Activated CD8-positive, alpha-beta T cell treated with anti-CD3 and anti-CD28 coated beads for 36 hours (primary cell): ENCODE data around the gene GPR32. TPM values are rescaled to one million over a fixed set of nuclear protein-coding genes. Genes with fewer than 3 reads are reported as not detected.
"Not testable (repeated sequence)": the region's sequence is repeated elsewhere in the genome, so short reads cannot be mapped to it uniquely, and the experiment has no call there.

ENCODE experiments used
- ATAC-seq: fragments of 200-7000 bp; cut with Tn5 transposase; one replicate; pipeline ENCODE4 v1.10.0; 2021; ENCODE audit warnings: mild to moderate bottlenecking, moderate library complexity
- CTCF ChIA-PET: fragments of 350-600 bp; sonication (Branson Sonifier 250); formaldehyde crosslinking; loops from one replicate; lab custom pipeline; 2021; ENCODE audit warnings: antibody characterized with exemption; lab: Charles Lee
- POLR2A ChIA-PET: fragments of 350-600 bp; sonication (Branson Sonifier 250); formaldehyde crosslinking; loops from one replicate; lab custom pipeline; 2021; ENCODE audit warnings: antibody characterized with exemption; lab: Charles Lee
- DNase-seq: peaks from one replicate; pipeline ENCODE4 v3.0.0-alpha.2; 2020
- H3K27ac Mint-ChIP-seq: one replicate; pipeline ENCODE4 v1.8.0; 2021; ENCODE audit warnings: mild to moderate bottlenecking, mixed read lengths
- H3K27me3 Mint-ChIP-seq: one replicate; pipeline ENCODE4 v1.8.0; 2021; ENCODE audit warnings: mixed read lengths
- H3K36me3 Mint-ChIP-seq: one replicate; pipeline ENCODE4 v1.8.0; 2021; ENCODE audit warnings: low read depth, mixed read lengths
- H3K4me1 Mint-ChIP-seq: one replicate; pipeline ENCODE4 v1.8.0; 2021; ENCODE audit warnings: low read depth, mixed read lengths
- H3K4me3 Mint-ChIP-seq: one replicate; pipeline ENCODE4 v1.8.0; 2021; ENCODE audit warnings: mild to moderate bottlenecking, moderate library complexity, mixed read lengths
- H3K9me3 Mint-ChIP-seq: one replicate; pipeline ENCODE4 v1.8.0; 2021; ENCODE audit warnings: mixed read lengths
- intact Hi-C: fragments of 100-400 bp; cut with micrococcal nuclease; formaldehyde crosslinking; loops from one replicate; pipeline ENCODE4 v1.10.0; 2022
- total RNA-seq, 2 experiments: library from RNA; stranded (reverse); gene quantifications; one replicate each; pipeline ENCODE4 v1.2.3, GENCODE V29; 2021
- TF ChIP-seq, protein P1 (sequence below): fragments of 200-600 bp; IDR thresholded peaks from one replicate; pipeline ENCODE4 v1.8.0; 2022; ENCODE audit warnings: antibody characterized with exemption, mild to moderate bottlenecking

GPR32 gene
- total RNA-seq, 2 experiments from 2014 or later = not detected

DNA sequence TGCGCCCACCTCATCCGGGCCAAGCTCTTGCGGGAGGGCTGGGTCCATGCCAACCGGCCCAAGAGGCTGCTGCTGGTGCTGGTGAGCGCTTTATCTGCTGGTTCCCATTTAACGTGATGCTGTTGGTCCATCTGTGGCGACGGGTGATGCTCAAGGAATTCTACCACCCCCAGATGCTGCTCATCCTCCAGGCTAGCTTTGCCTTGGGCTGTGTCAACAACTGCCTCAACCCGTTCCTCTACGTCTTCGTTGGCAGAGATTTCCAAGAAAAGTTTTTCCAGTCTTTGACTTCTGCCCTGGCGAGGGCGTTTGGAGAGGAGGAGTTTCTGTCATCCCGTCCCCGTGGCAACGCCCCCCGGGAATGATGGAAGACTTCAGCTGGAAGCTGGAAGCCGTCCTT is 11.2 kb upstream of the GPR32 start:
- H3K27me3 Mint-ChIP-seq, H3K4me1 Mint-ChIP-seq, POLR2A ChIA-PET, DNase-seq, CTCF ChIA-PET, H3K36me3 Mint-ChIP-seq, H3K9me3 Mint-ChIP-seq, H3K4me3 Mint-ChIP-seq, intact Hi-C loops, H3K27ac Mint-ChIP-seq, ATAC-seq: not testable (repeated sequence)

DNA sequence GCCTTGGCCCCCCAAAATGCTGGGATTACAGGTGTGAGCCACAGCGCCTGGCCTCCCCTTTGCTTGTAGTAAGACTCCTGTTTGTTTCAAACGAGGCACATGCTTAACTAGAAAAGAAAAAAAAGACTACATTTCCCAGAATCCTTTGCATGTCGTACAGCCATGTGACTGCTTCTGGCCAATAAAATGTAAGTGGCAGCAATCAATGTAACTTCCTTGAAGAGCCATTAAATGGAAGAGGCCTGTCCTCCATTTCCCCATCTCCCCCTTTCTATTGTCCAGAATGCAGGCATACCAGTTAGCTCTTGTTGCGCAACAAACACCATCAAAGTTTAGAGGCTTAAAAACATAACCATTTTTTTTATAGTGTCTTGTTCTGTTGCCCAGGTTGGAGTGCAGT is 10.4 kb upstream of the GPR32 start:
- ChIA-PET POLR2A (no interaction called here), CTCF (interaction anchor here (1.8 kb wide), 1 partner anchor 222 kb away, joined by 5 read pairs; no protein-coding TSS in a partner anchor)
- ATAC-seq (peak; percentile 27), DNase-seq (no peak)
- H3K27ac Mint-ChIP-seq = no peak overlapping the region
- peaks cover 3% of the 10 kb centered on the region for H3K9me3 Mint-ChIP-seq
- H3K27me3 Mint-ChIP-seq = peaks cover 8% of the 10 kb centered on the region
- H3K36me3 Mint-ChIP-seq = no peaks in the 10 kb centered on the region
- H3K4me1 Mint-ChIP-seq = no peaks in the 10 kb centered on the region
- intact Hi-C loops = no loop called here
- TF ChIP-seq, protein P1, sequence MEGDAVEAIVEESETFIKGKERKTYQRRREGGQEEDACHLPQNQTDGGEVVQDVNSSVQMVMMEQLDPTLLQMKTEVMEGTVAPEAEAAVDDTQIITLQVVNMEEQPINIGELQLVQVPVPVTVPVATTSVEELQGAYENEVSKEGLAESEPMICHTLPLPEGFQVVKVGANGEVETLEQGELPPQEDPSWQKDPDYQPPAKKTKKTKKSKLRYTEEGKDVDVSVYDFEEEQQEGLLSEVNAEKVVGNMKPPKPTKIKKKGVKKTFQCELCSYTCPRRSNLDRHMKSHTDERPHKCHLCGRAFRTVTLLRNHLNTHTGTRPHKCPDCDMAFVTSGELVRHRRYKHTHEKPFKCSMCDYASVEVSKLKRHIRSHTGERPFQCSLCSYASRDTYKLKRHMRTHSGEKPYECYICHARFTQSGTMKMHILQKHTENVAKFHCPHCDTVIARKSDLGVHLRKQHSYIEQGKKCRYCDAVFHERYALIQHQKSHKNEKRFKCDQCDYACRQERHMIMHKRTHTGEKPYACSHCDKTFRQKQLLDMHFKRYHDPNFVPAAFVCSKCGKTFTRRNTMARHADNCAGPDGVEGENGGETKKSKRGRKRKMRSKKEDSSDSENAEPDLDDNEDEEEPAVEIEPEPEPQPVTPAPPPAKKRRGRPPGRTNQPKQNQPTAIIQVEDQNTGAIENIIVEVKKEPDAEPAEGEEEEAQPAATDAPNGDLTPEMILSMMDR = no peak
- H3K4me3 Mint-ChIP-seq = no peak overlapping the region

DNA sequence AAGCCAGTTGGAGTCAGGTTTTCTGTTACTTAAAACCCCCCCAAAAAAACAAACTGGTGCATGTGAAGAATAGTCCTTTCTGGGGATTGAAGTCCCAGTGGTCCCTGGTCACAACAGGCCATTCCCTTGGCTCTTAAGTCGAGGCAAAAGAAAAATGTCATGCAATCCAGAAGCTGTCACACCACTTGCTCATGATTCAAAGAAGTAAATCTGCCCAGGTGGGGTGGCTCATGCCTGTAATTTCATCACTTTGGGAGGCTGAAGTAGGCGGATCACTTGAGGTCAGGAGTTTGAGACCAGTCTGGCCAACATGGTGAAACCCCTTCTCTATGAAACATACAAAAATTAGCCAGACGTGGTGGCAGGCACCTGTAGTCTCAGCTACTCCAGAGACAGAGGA is 8.8 kb upstream of the GPR32 start:
- DNase-seq, H3K4me3 Mint-ChIP-seq, intact Hi-C loops, H3K9me3 Mint-ChIP-seq, H3K27ac Mint-ChIP-seq, H3K36me3 Mint-ChIP-seq, H3K4me1 Mint-ChIP-seq, ATAC-seq: not testable (repeated sequence)
- CTCF ChIA-PET = interaction anchor here (1.8 kb wide), 1 partner anchor 223 kb away, joined by 5 read pairs; no protein-coding TSS in a partner anchor
- H3K27me3 Mint-ChIP-seq = peaks cover 12% of the 10 kb centered on the region
- POLR2A ChIA-PET = interaction anchor here (0.8 kb wide), 1 partner anchor 31 kb away, joined by 4 read pairs; no protein-coding TSS in a partner anchor

DNA sequence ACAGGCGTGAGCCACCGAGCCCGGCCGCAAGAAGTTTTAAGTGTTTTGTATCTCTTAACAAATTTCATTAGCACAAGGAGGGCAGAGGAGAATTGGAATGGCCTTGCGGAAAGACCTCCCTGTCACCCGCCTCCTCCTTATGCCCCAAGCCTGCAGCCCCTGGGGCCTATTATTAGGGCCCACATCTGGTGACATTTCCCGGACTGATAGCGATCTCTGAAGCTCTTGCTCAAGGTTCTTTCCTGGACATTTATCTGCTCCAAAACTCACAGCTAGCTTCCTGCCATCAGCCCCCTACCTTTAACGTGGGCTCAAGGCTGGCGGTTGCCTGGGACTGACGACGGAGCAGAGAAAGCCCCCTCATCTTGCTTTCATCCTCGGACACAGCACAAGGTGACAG is 6.7 kb upstream of the GPR32 start:
- intact Hi-C loops, H3K9me3 Mint-ChIP-seq, H3K4me1 Mint-ChIP-seq, DNase-seq, H3K36me3 Mint-ChIP-seq, H3K27ac Mint-ChIP-seq, CTCF ChIA-PET, ATAC-seq, POLR2A ChIA-PET, H3K4me3 Mint-ChIP-seq: not testable (repeated sequence)
- peaks cover 16% of the 10 kb centered on the region for H3K27me3 Mint-ChIP-seq

DNA sequence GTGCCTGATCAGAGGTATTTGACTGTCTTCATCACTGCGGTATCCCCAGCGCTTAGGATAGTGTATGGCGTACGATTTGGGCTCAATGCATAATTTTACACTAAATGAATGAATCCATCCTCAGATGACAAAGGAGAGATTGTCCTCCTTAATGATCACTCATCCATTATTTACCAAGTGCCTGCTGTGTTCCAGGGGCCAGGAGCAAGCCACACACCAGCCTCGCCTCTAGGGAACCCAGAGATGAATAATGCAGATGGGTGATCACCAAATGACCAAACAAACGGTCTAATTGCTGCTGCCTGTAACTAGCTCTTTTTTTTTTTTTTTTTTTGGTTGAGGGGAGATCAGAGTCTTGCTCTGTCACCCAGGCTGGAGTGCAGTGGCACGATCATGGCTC is 5.9 kb upstream of the GPR32 start:
- no peak overlapping the region for H3K27ac Mint-ChIP-seq
- TF ChIP-seq, protein P1 = no peak
- H3K4me3 Mint-ChIP-seq = no peak overlapping the region
- intact Hi-C loops = no loop called here
- H3K4me1 Mint-ChIP-seq = no peaks in the 10 kb centered on the region
- CTCF ChIA-PET = interaction anchor here (1.0 kb wide), 1 partner anchor 39 kb away, joined by 3 read pairs; no protein-coding TSS in a partner anchor
- H3K9me3 Mint-ChIP-seq = peaks cover 3% of the 10 kb centered on the region
- no peak for DNase-seq
- no peaks in the 10 kb centered on the region for H3K36me3 Mint-ChIP-seq
- peaks cover 16% of the 10 kb centered on the region for H3K27me3 Mint-ChIP-seq
- no peak for ATAC-seq
- POLR2A ChIA-PET = no interaction called here

DNA sequence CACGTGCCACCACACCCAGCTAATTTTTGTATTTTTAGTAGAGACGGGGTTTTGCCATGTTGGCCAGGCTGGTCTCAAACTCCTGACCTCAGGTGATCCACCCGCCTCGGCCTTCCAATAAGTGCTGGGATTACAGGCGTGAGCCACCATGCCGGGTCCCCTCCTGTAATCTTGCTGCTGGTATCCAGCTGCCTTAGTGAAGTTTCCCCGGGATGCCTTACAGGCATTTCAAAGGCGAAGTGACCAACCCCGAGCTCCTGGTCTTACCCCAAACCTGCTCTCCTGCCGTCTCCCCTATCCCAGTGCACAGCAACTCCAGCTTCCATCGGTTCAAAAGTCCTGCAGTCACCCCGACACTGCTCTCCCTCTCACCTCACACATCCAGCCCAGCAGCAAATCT is 3.5 kb upstream of the GPR32 start:
- POLR2A ChIA-PET, H3K4me1 Mint-ChIP-seq, H3K27ac Mint-ChIP-seq, H3K9me3 Mint-ChIP-seq, intact Hi-C loops, ATAC-seq, CTCF ChIA-PET, H3K36me3 Mint-ChIP-seq, H3K4me3 Mint-ChIP-seq, DNase-seq: not testable (repeated sequence)
- peaks cover 14% of the 10 kb centered on the region for H3K27me3 Mint-ChIP-seq

DNA sequence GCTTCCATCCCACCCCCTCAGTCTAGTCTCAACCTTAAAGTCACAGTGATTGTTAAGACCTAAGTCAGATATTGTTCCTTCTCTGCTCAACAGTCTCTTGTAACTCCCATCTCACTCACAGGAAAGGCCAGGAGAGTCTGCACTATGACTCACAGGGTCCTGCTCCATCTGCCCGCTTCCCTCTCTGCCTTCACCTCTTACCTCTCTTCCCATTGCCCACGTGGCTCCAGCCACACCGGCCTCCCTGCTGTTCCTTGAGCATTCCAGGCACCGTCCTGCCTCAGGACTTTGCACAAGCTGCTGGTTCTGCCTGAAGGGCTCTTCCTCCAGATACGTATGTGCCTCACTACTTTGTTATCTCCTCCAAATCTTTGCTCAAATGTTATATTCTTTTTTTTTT is 3.0 kb upstream of the GPR32 start:
- DNase-seq, H3K9me3 Mint-ChIP-seq, H3K4me3 Mint-ChIP-seq, CTCF ChIA-PET, H3K27ac Mint-ChIP-seq, ATAC-seq, POLR2A ChIA-PET, intact Hi-C loops, H3K4me1 Mint-ChIP-seq, H3K36me3 Mint-ChIP-seq: not testable (repeated sequence)
- H3K27me3 Mint-ChIP-seq = peaks cover 14% of the 10 kb centered on the region
